HepG2 (cell line): ENCODE measurements around the gene UQCR10. TPM values are rescaled to one million over a fixed set of nuclear protein-coding genes. Genes with fewer than 3 reads are reported as not detected.

ENCODE experiments used
- FOXK1 ChIP-seq: sonication (generic); formaldehyde crosslinking; IDR thresholded peaks from 2 replicates; pipeline ENCODE4 v1.4.0; 2020; ENCODE audit warnings: low read depth, missing genetic modification reagents, borderline replicate concordance
- MED13 ChIP-seq: sonication (generic); formaldehyde crosslinking; IDR thresholded peaks from 2 replicates; pipeline ENCODE4 v1.5.0; 2020; ENCODE audit warnings: missing genetic modification reagents
- NCOA2 ChIP-seq: sonication (generic); formaldehyde crosslinking; IDR thresholded peaks from 2 replicates; pipeline ENCODE4 v1.8.0; 2022; ENCODE audit warnings: inconsistent platforms
- ONECUT2 ChIP-seq: sonication (generic); formaldehyde crosslinking; IDR thresholded peaks from 2 replicates; pipeline ENCODE4 v1.4.0; 2020; ENCODE audit warnings: missing genetic modification reagents
- RFXAP ChIP-seq: sonication (generic); formaldehyde crosslinking; IDR thresholded peaks from 2 replicates; pipeline ENCODE4 v1.4.0; 2020; ENCODE audit warnings: missing genetic modification reagents, borderline replicate concordance
- U2AF1 ChIP-seq: fragments of 200-400 bp; formaldehyde crosslinking; optimal IDR thresholded peaks from 2 replicates; pipeline ENCODE3; 2017; ENCODE audit warnings: mild to moderate bottlenecking, low read depth, low read length
- ZBTB20 ChIP-seq: sonication (generic); formaldehyde crosslinking; IDR thresholded peaks from 2 replicates; pipeline ENCODE4 v1.8.1; 2023; ENCODE audit warnings: missing genetic modification reagents, low read depth, mild to moderate bottlenecking, borderline replicate concordance
- ZNF329 ChIP-seq: sonication (generic); formaldehyde crosslinking; IDR thresholded peaks from 2 replicates; pipeline ENCODE4 v1.9.0; 2021; ENCODE audit warnings: low read depth, mild to moderate bottlenecking, missing genetic modification reagents
- polyA plus RNA-seq, 8 experiments: library from polyadenylated mRNA; depleted of rRNA in 3 of 8; stranded (reverse) in 7 of 8; unstranded in 1 of 8; fragments of >200 nt; fragmentation: Illumina TruSeq in 4 of 8; extraction: Trizol in 4 of 8; gene quantifications; 2 replicates each; pipeline versions ENCODE4 v1.2.1 to v1.2.3, GENCODE V29; 2011 to 2016; ENCODE audit warnings: low read depth in 4 of 8, missing spikeins in 1 of 8, mixed read lengths in 1 of 8; ENCODE audit not compliant: insufficient read depth in 1 of 8
- total RNA-seq, 5 experiments: library from RNA; depleted of rRNA; stranded (reverse); fragments of >200 nt; fragmentation: Illumina TruSeq; extraction: Trizol; gene quantifications; 2 replicates each; pipeline ENCODE4 v1.2.3, GENCODE V29; 2016; ENCODE audit warnings: low read depth in 1 of 5
- TF ChIP-seq, protein P1 (sequence below): IDR thresholded peaks from 2 replicates; pipeline ENCODE4 v1.4.0; 2020; ENCODE audit warnings: mild to moderate bottlenecking, missing genetic modification reagents
- TF ChIP-seq, protein P2 (sequence below): IDR thresholded peaks from 2 replicates; pipeline ENCODE4 v1.6.1; 2016; ENCODE audit warnings: low read depth
- TF ChIP-seq, protein P3 (sequence below): sonication (generic); formaldehyde crosslinking; IDR thresholded peaks from 2 replicates; pipeline ENCODE4 v1.4.0; 2020; ENCODE audit warnings: missing genetic modification reagents
- TF ChIP-seq, protein P4 (sequence below): sonication (generic); formaldehyde crosslinking; IDR thresholded peaks from 2 replicates; pipeline ENCODE4 v1.5.1; 2020; ENCODE audit warnings: missing genetic modification reagents, mild to moderate bottlenecking, borderline replicate concordance
- TF ChIP-seq, protein P5 (sequence below): sonication (generic); IDR thresholded peaks from 2 replicates; pipeline ENCODE4 v1.6.1; 2016; ENCODE audit warnings: low read depth, borderline replicate concordance
- TF ChIP-seq, protein P6 (sequence below): IDR thresholded peaks from 2 replicates; pipeline ENCODE4 v1.6.1; 2016; ENCODE audit warnings: mild to moderate bottlenecking
- TF ChIP-seq, protein P7 (sequence below): sonication (generic); formaldehyde crosslinking; IDR thresholded peaks from 2 replicates; pipeline ENCODE4 v1.4.0; 2020; ENCODE audit warnings: missing genetic modification reagents, borderline replicate concordance

Gene UQCR10
- total and polyA plus RNA-seq, 2 of the 13 experiments (the other 11 are each of a cell fraction or from before 2014, with no cell fraction given) = 225 to 232 TPM

DNA sequence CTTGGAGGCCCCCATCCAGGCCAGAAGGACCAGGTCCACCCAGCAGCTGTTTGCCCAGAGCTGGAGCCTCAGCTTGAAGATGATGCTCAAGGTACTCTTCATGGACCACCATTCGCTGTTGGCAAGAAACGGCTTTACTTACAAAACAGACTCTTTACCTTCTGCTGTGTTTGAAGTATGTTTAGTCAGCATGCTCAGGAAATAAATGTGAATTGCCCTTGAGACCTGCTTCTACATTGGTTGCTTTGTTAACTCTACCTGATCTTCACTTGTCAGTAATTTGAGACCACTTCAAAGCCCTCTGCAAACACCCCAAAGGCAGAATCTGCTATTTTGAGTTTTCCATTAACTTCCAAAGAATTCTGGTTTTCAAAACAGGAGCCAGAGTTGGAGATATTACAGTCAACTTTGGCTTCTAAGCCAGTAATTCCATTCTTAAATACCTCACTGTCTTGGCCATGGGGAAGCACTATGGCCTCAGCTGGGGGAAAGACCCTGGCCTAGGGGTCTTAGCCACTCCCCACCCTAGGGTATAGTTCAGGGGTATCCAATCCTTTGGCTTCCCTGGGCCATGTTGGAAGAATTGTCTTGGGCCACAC, 2.7 kb downstream of the UQCR10 start (continued):
- TF ChIP-seq, protein P1, sequence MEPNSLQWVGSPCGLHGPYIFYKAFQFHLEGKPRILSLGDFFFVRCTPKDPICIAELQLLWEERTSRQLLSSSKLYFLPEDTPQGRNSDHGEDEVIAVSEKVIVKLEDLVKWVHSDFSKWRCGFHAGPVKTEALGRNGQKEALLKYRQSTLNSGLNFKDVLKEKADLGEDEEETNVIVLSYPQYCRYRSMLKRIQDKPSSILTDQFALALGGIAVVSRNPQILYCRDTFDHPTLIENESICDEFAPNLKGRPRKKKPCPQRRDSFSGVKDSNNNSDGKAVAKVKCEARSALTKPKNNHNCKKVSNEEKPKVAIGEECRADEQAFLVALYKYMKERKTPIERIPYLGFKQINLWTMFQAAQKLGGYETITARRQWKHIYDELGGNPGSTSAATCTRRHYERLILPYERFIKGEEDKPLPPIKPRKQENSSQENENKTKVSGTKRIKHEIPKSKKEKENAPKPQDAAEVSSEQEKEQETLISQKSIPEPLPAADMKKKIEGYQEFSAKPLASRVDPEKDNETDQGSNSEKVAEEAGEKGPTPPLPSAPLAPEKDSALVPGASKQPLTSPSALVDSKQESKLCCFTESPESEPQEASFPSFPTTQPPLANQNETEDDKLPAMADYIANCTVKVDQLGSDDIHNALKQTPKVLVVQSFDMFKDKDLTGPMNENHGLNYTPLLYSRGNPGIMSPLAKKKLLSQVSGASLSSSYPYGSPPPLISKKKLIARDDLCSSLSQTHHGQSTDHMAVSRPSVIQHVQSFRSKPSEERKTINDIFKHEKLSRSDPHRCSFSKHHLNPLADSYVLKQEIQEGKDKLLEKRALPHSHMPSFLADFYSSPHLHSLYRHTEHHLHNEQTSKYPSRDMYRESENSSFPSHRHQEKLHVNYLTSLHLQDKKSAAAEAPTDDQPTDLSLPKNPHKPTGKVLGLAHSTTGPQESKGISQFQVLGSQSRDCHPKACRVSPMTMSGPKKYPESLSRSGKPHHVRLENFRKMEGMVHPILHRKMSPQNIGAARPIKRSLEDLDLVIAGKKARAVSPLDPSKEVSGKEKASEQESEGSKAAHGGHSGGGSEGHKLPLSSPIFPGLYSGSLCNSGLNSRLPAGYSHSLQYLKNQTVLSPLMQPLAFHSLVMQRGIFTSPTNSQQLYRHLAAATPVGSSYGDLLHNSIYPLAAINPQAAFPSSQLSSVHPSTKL (CRISPR knock-in tag) = peak; percentile 95
- TF ChIP-seq, protein P2, sequence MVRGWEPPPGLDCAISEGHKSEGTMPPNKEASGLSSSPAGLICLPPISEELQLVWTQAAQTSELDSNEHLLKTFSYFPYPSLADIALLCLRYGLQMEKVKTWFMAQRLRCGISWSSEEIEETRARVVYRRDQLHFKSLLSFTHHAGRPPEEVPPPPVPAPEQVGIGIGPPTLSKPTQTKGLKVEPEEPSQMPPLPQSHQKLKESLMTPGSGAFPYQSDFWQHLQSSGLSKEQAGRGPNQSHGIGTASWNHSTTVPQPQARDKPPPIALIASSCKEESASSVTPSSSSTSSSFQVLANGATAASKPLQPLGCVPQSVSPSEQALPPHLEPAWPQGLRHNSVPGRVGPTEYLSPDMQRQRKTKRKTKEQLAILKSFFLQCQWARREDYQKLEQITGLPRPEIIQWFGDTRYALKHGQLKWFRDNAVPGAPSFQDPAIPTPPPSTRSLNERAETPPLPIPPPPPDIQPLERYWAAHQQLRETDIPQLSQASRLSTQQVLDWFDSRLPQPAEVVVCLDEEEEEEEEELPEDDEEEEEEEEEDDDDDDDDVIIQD (CRISPR knock-in tag) = peak; percentile 57; the same call in 1 of the 2 replicates
- TF ChIP-seq, protein P3, sequence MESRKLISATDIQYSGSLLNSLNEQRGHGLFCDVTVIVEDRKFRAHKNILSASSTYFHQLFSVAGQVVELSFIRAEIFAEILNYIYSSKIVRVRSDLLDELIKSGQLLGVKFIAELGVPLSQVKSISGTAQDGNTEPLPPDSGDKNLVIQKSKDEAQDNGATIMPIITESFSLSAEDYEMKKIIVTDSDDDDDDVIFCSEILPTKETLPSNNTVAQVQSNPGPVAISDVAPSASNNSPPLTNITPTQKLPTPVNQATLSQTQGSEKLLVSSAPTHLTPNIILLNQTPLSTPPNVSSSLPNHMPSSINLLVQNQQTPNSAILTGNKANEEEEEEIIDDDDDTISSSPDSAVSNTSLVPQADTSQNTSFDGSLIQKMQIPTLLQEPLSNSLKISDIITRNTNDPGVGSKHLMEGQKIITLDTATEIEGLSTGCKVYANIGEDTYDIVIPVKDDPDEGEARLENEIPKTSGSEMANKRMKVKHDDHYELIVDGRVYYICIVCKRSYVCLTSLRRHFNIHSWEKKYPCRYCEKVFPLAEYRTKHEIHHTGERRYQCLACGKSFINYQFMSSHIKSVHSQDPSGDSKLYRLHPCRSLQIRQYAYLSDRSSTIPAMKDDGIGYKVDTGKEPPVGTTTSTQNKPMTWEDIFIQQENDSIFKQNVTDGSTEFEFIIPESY = no peak
- TF ChIP-seq RFXAP (CRISPR knock-in tag) = 0 out of 2 replicates have a peak, but pooled peaks have one; percentile 35
- TF ChIP-seq ZNF329 (CRISPR knock-in tag) = no peak
- peak; percentile 63; the same call in 1 of the 2 replicates for TF ChIP-seq FOXK1 (CRISPR knock-in tag)
- TF ChIP-seq, protein P4, sequence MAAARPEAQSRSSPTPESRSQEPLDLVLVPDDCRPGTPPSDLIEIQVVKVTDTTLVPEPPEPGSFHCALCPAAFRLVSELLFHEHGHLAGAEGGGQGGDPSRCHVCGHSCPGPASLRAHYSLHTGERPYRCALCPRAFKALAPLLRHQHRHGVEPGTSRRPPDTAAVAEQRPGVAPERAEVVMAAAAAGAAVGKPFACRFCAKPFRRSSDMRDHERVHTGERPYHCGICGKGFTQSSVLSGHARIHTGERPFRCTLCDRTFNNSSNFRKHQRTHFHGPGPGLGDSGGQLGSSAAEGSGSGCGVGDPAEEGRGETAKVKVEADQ (CRISPR knock-in tag) = 0 out of 2 replicates have a peak, but pooled peaks have one; percentile 27
- TF ChIP-seq MED13 (CRISPR knock-in tag) = no peak
- TF ChIP-seq, protein P5, sequence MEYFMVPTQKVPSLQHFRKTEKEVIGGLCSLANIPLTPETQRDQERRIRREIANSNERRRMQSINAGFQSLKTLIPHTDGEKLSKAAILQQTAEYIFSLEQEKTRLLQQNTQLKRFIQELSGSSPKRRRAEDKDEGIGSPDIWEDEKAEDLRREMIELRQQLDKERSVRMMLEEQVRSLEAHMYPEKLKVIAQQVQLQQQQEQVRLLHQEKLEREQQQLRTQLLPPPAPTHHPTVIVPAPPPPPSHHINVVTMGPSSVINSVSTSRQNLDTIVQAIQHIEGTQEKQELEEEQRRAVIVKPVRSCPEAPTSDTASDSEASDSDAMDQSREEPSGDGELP = peak; percentile 38; the same call in 1 of the 2 replicates
- no peak for TF ChIP-seq ZBTB20 (CRISPR knock-in tag)
- peak; percentile 86 for TF ChIP-seq NCOA2 (CRISPR knock-in tag)
- TF ChIP-seq, protein P6, sequence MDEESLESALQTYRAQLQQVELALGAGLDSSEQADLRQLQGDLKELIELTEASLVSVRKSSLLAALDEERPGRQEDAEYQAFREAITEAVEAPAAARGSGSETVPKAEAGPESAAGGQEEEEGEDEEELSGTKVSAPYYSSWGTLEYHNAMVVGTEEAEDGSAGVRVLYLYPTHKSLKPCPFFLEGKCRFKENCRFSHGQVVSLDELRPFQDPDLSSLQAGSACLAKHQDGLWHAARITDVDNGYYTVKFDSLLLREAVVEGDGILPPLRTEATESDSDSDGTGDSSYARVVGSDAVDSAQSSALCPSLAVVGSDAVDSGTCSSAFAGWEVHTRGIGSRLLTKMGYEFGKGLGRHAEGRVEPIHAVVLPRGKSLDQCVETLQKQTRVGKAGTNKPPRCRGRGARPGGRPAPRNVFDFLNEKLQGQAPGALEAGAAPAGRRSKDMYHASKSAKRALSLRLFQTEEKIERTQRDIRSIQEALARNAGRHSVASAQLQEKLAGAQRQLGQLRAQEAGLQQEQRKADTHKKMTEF = peak; percentile 76
- no peak for TF ChIP-seq ONECUT2 (CRISPR knock-in tag)
- TF ChIP-seq, protein P7, sequence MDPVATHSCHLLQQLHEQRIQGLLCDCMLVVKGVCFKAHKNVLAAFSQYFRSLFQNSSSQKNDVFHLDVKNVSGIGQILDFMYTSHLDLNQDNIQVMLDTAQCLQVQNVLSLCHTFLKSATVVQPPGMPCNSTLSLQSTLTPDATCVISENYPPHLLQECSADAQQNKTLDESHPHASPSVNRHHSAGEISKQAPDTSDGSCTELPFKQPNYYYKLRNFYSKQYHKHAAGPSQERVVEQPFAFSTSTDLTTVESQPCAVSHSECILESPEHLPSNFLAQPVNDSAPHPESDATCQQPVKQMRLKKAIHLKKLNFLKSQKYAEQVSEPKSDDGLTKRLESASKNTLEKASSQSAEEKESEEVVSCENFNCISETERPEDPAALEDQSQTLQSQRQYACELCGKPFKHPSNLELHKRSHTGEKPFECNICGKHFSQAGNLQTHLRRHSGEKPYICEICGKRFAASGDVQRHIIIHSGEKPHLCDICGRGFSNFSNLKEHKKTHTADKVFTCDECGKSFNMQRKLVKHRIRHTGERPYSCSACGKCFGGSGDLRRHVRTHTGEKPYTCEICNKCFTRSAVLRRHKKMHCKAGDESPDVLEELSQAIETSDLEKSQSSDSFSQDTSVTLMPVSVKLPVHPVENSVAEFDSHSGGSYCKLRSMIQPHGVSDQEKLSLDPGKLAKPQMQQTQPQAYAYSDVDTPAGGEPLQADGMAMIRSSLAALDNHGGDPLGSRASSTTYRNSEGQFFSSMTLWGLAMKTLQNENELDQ = no peak
- TF ChIP-seq U2AF1 = no peak
